Ureter (tissue), 1 donor: Measurements from ENCODE around the gene ATP5MK. TPM values are rescaled to one million over a fixed set of nuclear protein-coding genes. Genes with fewer than 3 reads are reported as not detected.
"Not testable (repeated sequence)": the region's sequence is repeated elsewhere in the genome, so short reads cannot be mapped to it uniquely, and the experiment has no call there.

ENCODE experiments used
- DNase-seq: peaks from one replicate; pipeline ENCODE4 v3.0.0-alpha.2; 2020; ENCODE audit warnings: low spot score
- total RNA-seq: library from RNA; stranded (reverse); gene quantifications from one replicate; pipeline ENCODE4 v1.2.4, GENCODE V29; 2023
- donor health status: DM: yes; HTN: yes; CAD: no.

Gene ATP5MK
- total RNA-seq, 1 donor from 2014 or later: 344 TPM

GRCh38 chr10:103396789-103397087 is 463 bp upstream of the ATP5MK start:
- no peak for DNase-seq

- DNase-seq: no peak
These were observed 565 bp downstream of the ATP5MK start for GRCh38 chr10:103395754-103396066.

GRCh38 chr10:103394180-103394579 is 2.1 kb downstream of the ATP5MK start:
- no peak for DNase-seq

- no peak for DNase-seq
These were observed 13.5 kb downstream of the ATP5MK start for GRCh38 chr10:103382769-103383168.

- no peak for DNase-seq
These were observed 22.0 kb downstream of the ATP5MK start for GRCh38 chr10:103374263-103374662.

- no peak for DNase-seq
These were observed 22.7 kb downstream of the ATP5MK start for GRCh38 chr10:103373544-103373943.

- peak; percentile 94 for DNase-seq
These were observed 28.3 kb downstream of the ATP5MK start, which contains the start of gene TAF5 for GRCh38 chr10:103367782-103368518. Gene TAF5 (plus strand): TSS chr10:103367976. CDS start chr10:103367990, 14 bp downstream.

- DNase-seq: no peak
These were observed 28.9 kb downstream of the ATP5MK start for GRCh38 chr10:103367379-103367781.

- not testable (repeated sequence) for DNase-seq
These were observed 35.5 kb downstream of the ATP5MK start for GRCh38 chr10:103360791-103361190.

- DNase-seq: not testable (repeated sequence)
These were observed 36.8 kb downstream of the ATP5MK start for GRCh38 chr10:103359493-103359892.

- DNase-seq: no peak
These were observed 40.2 kb downstream of the ATP5MK start for GRCh38 chr10:103355906-103356599.

GRCh38 chr10:103354567-103354966 is 41.7 kb downstream of the ATP5MK start:
- DNase-seq: not testable (repeated sequence)

- no peak for DNase-seq
These were observed 43.0 kb downstream of the ATP5MK start for GRCh38 chr10:103353281-103353680.

GRCh38 chr10:103350517-103351260 is 45.6 kb downstream of the ATP5MK start, which contains the start of gene PCGF6:
Gene PCGF6 (minus strand): TSS chr10:103351140. CDS start chr10:103351066, 74 bp downstream.
- DNase-seq: peak; percentile 75

- no peak for DNase-seq
These were observed 46.1 kb downstream of the ATP5MK start for GRCh38 chr10:103350175-103350516.

Other genes starting within 250 kb of the ATP5MK start
- gene NT5C2, start 203.2 kb downstream of the ATP5MK start, total RNA-seq: 172 TPM
- gene RPEL1, start 150.6 kb downstream of the ATP5MK start, total RNA-seq: not detected
- 2.0 TPM for gene INA, start 119.3 kb downstream of the ATP5MK start, total RNA-seq
- gene PCGF6, start 45.3 kb downstream of the ATP5MK start, total RNA-seq: 6.3 TPM
- 1.6 TPM for gene TAF5, start 28.5 kb downstream of the ATP5MK start, total RNA-seq
- gene PDCD11, start 151 bp upstream of the ATP5MK start, total RNA-seq: 47.2 TPM
- gene CALHM2, start 55.9 kb upstream of the ATP5MK start, total RNA-seq: 25.1 TPM
- gene CALHM1, start 62.4 kb upstream of the ATP5MK start, total RNA-seq: not detected
- not detected for gene CALHM3, start 82.8 kb upstream of the ATP5MK start, total RNA-seq
- gene NEURL1, start 97.2 kb upstream of the ATP5MK start, total RNA-seq: 1.2 TPM